Tibial nerve (tissue), 3 donors: ENCODE measurements around the gene FEM1B.

Source experiments
- CTCF ChIP-seq, 5 experiments: fragments of 200-600 bp in 3 of 5; fragments of 450-650 bp in 2 of 5; sonication (generic) in 3 of 5; IDR thresholded peaks; one replicate each; pipeline ENCODE4 v1.5.1; 2016 to 2019; ENCODE audit warnings: antibody characterized with exemption in 5 of 5, mild to moderate bottlenecking in 3 of 5, moderate library complexity in 2 of 5
- POLR2A ChIP-seq, 2 donors: fragments of 450-650 bp; IDR thresholded peaks; one replicate each; pipeline ENCODE4 v1.6.1; 2017; ENCODE audit warnings: antibody characterized with exemption in 2 of 2, mild to moderate bottlenecking in 2 of 2, moderate library complexity in 2 of 2

GRCh38 chr15:68271854-68272471 is 5.6 kb upstream of the FEM1B start:
- no peak for TF ChIP-seq POLR2A (IDR thresholded peaks at IDR 0.05)
- no peak for TF ChIP-seq CTCF (IDR thresholded peaks at IDR 0.05)
